B cell (primary cell): Measurements from ENCODE around the gene CCPG1. TPM values are rescaled to one million over a fixed set of nuclear protein-coding genes. Genes with fewer than 3 reads are reported as not detected.

ENCODE experiments used
- ATAC-seq: fragments of 200-7000 bp; cut with Tn5 transposase; one replicate; pipeline ENCODE4 v1.10.0; 2021; ENCODE audit warnings: low read depth, mild to moderate bottlenecking, moderate number of reproducible peaks, moderate library complexity
- CTCF ChIA-PET: fragments of 350-600 bp; sonication (Branson Sonifier 250); formaldehyde crosslinking; loops from one replicate; lab custom pipeline; 2021; ENCODE audit warnings: antibody characterized with exemption, inconsistent platforms; lab: Charles Lee
- POLR2A ChIA-PET: fragments of 350-600 bp; sonication (Branson Sonifier 250); formaldehyde crosslinking; loops from one replicate; lab custom pipeline; 2021; ENCODE audit warnings: antibody characterized with exemption; lab: Charles Lee
- DNase-seq: peaks from one replicate; pipeline ENCODE4 v3.0.0; 2013
- H2AFZ ChIP-seq: 2 replicates; pipeline ENCODE4 v1.6.1; 2012; ENCODE audit warnings: mild to moderate bottlenecking, low read depth, low read length; ENCODE audit not compliant: insufficient read depth, poor library complexity, severe bottlenecking
- H3K27ac ChIP-seq, 2 donors: 1 replicate in 1 of 2; 2 replicates in 1 of 2; pipeline ENCODE4 v1.5.1; 2012 to 2013; ENCODE audit warnings: low read length in 2 of 2, mild to moderate bottlenecking in 2 of 2, moderate library complexity in 1 of 2
- H3K27me3 ChIP-seq, 4 experiments: fragments of 200-600 bp in 1 of 4; sonication (generic) in 1 of 4; replicated peaks in 1 of 4; 1 replicate in 2 of 4; 2 replicates in 2 of 4; pipeline versions ENCODE4 v1.6.1 to v1.7.0; 2013 to 2016; ENCODE audit warnings: low read length in 3 of 4, mild to moderate bottlenecking in 2 of 4, mixed read lengths in 1 of 4, moderate library complexity in 1 of 4; ENCODE audit not compliant: insufficient read depth in 4 of 4, control insufficient read depth in 3 of 4; ENCODE audit errors: control extremely low read depth in 1 of 4
- H3K36me3 ChIP-seq, 2 experiments: replicated peaks in 1 of 2; 1 replicate in 1 of 2; 2 replicates in 1 of 2; pipeline versions ENCODE4 v1.6.1 to v1.7.1; 2013; ENCODE audit warnings: low read length in 1 of 2; ENCODE audit not compliant: insufficient read depth in 2 of 2, control insufficient read depth in 1 of 2; ENCODE audit errors: control extremely low read depth in 1 of 2, extremely low read depth in 1 of 2
- H3K4me1 ChIP-seq, 2 donors: fragments of 200-600 bp in 1 of 2; sonication (generic) in 1 of 2; 1 replicate in 1 of 2; 2 replicates in 1 of 2; pipeline versions ENCODE4 v1.5.1 to v1.6.1; 2013 to 2017; ENCODE audit warnings: low read length in 2 of 2; ENCODE audit not compliant: control insufficient read depth in 2 of 2, insufficient read depth in 2 of 2
- H3K4me2 ChIP-seq: replicated peaks from 2 replicates; pipeline ENCODE3; 2012; ENCODE audit warnings: mild to moderate bottlenecking, low read depth, low read length; ENCODE audit not compliant: poor library complexity, severe bottlenecking
- H3K4me3 ChIP-seq, 5 experiments: fragments of 200-600 bp in 1 of 5; sonication (generic) in 1 of 5; 1 replicate in 3 of 5; 2 replicates in 2 of 5; pipeline versions ENCODE4 v1.5.1 to v1.7.0; 2011 to 2016; ENCODE audit warnings: low read length in 4 of 5, mild to moderate bottlenecking in 4 of 5, low read depth in 2 of 5, control low read depth in 1 of 5, moderate library complexity in 1 of 5; ENCODE audit not compliant: insufficient read depth in 1 of 5; ENCODE audit errors: control extremely low read depth in 1 of 5, extremely low read depth in 1 of 5
- H3K79me2 ChIP-seq: fragments of 200-600 bp; sonication (generic); one replicate; pipeline ENCODE4 v1.6.0; 2016; ENCODE audit warnings: low read length; ENCODE audit not compliant: control insufficient read depth, insufficient read depth
- H3K9ac ChIP-seq: fragments of 200-600 bp; sonication (generic); 2 replicates; pipeline ENCODE4 v1.6.1; 2017; ENCODE audit warnings: mild to moderate bottlenecking, low read length, moderate library complexity
- H3K9me3 ChIP-seq, 3 donors: one replicate each; pipeline versions ENCODE4 v1.6.1 to v1.7.1; 2013; ENCODE audit warnings: low read length in 2 of 3; ENCODE audit not compliant: control insufficient read depth in 2 of 3, insufficient read depth in 1 of 3; ENCODE audit errors: control extremely low read depth in 1 of 3
- H4K20me1 ChIP-seq: 2 replicates; pipeline ENCODE4 v1.6.0; 2012; ENCODE audit warnings: mild to moderate bottlenecking, low read length; ENCODE audit not compliant: insufficient read depth, control insufficient read depth, poor library complexity, severe bottlenecking
- H3K27ac Mint-ChIP-seq: one replicate; pipeline ENCODE4 v1.8.0; 2021; ENCODE audit warnings: mixed read lengths
- H3K27me3 Mint-ChIP-seq: one replicate; pipeline ENCODE4 v1.8.0; 2021; ENCODE audit warnings: mixed read lengths
- H3K4me1 Mint-ChIP-seq: one replicate; pipeline ENCODE4 v1.8.0; 2021; ENCODE audit warnings: mixed read lengths
- H3K4me3 Mint-ChIP-seq: one replicate; pipeline ENCODE4 v1.8.0; 2021; ENCODE audit warnings: mixed read lengths
- H3K9me3 Mint-ChIP-seq: one replicate; pipeline ENCODE4 v1.8.0; 2022; ENCODE audit warnings: mixed read lengths; ENCODE audit not compliant: insufficient read depth
- EZH2 ChIP-seq: IDR thresholded peaks from 2 replicates; pipeline ENCODE4 v1.6.1; 2012; ENCODE audit warnings: borderline replicate concordance, low read depth, mild to moderate bottlenecking, moderate library complexity, low read length; ENCODE audit not compliant: insufficient read depth, poor library complexity, severe bottlenecking
- WGBS: methylation state at CpG from one replicate; pipeline ENCODE4 v1.1.5; 2013; ENCODE audit warnings: missing lambda C conversion rate; ENCODE audit not compliant: insufficient coverage; 5-methylcytosine and 5-hydroxymethylcytosine counted together
- intact Hi-C: fragments of 100-400 bp; cut with micrococcal nuclease; formaldehyde crosslinking; loops from one replicate; pipeline ENCODE4 v1.10.0; 2022
- polyA plus RNA-seq: library from polyadenylated mRNA; depleted of rRNA; stranded (reverse); fragments of >200 nt; gene quantifications from 2 replicates; pipeline ENCODE4 v1.2.3, GENCODE V29; 2012
- total RNA-seq, 2 donors: library from RNA; stranded (reverse); fragments of 120-200 nt in 1 of 2; gene quantifications; 1 replicate in 1 of 2; 2 replicates in 1 of 2; pipeline versions ENCODE4 v1.2.3 to v1.2.4, GENCODE V29; 2013 to 2022
- TF ChIP-seq, protein P1 (sequence below): fragments of 200-600 bp; IDR thresholded peaks from one replicate; pipeline ENCODE4 v1.8.0; 2022; ENCODE audit warnings: antibody characterized with exemption, mild to moderate bottlenecking

CCPG1 gene
- total and polyA plus RNA-seq, 2 donors (not counting 1 experiment from before 2014, with no cell fraction given) = 3.5 to 32.1 TPM

DNA sequence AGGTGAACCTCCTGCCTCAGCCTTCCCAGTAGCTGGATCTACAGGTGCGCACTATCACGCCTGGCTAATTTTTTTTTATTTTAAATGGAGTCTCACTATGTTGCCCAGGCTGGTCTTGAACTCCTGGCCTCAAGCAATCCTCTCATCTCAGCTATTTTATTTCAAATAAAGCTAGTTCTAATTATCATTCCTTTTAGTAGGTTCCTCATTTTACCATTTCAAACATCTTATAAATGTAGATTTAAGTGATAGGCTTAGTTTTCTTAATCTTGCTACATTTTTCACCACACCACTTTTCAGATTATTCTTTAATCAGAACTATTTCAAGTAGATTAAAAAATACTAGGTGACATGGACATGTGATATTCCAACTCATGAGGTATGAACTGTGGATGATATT is 58.9 kb downstream of the CCPG1 start:
- Histone ChIP-seq H3K9ac (no peak overlapping the region), H3K79me2 (no peaks in the 10 kb centered on the region), H3K27ac (no peak overlapping the region), H2AFZ (no peak overlapping the region), H3K4me3 (no peak overlapping the region), H3K27me3 (no peaks in the 10 kb centered on the region), H3K4me1 (no peaks in the 10 kb centered on the region), H4K20me1 (no peaks in the 10 kb centered on the region), H3K4me2 (no peak overlapping the region), H3K9me3 (no peaks in the 10 kb centered on the region), H3K36me3 (peaks cover 4 to 18% of the 10 kb centered on the region in 2 experiments)
- H3K27me3 Mint-ChIP-seq = no peaks in the 10 kb centered on the region
- no peak for DNase-seq
- no peaks in the 10 kb centered on the region for H3K4me1 Mint-ChIP-seq
- CTCF ChIA-PET = interaction anchor here (0.6 kb wide), 1 partner anchor 32 kb away, joined by 5 read pairs; no protein-coding TSS in a partner anchor
- TF ChIP-seq, protein P1, sequence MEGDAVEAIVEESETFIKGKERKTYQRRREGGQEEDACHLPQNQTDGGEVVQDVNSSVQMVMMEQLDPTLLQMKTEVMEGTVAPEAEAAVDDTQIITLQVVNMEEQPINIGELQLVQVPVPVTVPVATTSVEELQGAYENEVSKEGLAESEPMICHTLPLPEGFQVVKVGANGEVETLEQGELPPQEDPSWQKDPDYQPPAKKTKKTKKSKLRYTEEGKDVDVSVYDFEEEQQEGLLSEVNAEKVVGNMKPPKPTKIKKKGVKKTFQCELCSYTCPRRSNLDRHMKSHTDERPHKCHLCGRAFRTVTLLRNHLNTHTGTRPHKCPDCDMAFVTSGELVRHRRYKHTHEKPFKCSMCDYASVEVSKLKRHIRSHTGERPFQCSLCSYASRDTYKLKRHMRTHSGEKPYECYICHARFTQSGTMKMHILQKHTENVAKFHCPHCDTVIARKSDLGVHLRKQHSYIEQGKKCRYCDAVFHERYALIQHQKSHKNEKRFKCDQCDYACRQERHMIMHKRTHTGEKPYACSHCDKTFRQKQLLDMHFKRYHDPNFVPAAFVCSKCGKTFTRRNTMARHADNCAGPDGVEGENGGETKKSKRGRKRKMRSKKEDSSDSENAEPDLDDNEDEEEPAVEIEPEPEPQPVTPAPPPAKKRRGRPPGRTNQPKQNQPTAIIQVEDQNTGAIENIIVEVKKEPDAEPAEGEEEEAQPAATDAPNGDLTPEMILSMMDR = no peak
- TF ChIP-seq EZH2 = no peak
- no peak for ATAC-seq
- H3K27ac Mint-ChIP-seq = no peak overlapping the region
- no peak overlapping the region for H3K4me3 Mint-ChIP-seq
- no peaks in the 10 kb centered on the region for H3K9me3 Mint-ChIP-seq
- WGBS = 80% methylated on average over 1 of the region's 2 CpGs
- POLR2A ChIA-PET = no interaction called here
- intact Hi-C loops = no loop called here

DNA sequence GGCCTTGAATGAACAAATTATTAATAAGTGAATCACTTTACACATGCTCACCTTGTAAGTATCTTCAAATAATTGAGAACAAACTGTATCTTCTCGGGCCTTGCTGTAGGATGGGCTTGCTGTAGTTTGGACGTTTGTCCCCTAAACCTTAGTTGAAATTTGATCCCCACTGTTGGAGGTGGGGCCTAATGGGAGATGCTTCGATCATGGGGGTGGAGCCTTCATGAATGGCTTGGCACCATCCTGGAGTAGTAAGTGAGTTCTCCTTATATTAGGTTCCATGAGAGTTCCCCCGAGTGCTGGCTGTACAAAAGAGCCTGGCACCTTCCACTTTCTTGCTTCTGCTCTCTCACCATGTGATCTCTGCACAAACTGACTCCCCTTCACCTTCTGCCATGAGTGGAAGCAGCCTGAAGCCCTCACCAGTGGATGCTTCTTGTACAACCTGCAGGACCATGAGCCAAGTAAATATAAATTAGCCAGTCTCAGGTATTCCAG is 59.8 kb downstream of the CCPG1 start:
- ChIA-PET CTCF (no interaction called here), POLR2A (no interaction called here)
- DNase-seq = no peak
- no peaks in the 10 kb centered on the region for H4K20me1 ChIP-seq
- peaks cover 7 to 19% of the 10 kb centered on the region in 2 experiments for H3K36me3 ChIP-seq
- H3K4me3 ChIP-seq = no peak overlapping the region
- H3K9me3 ChIP-seq = no peaks in the 10 kb centered on the region
- H3K4me2 ChIP-seq = no peak overlapping the region
- no peak overlapping the region for H3K27ac Mint-ChIP-seq
- no peaks in the 10 kb centered on the region for H3K4me1 ChIP-seq
- no peaks in the 10 kb centered on the region for H3K79me2 ChIP-seq
- no peak overlapping the region for H2AFZ ChIP-seq
- 92% methylated on average over 3 of the region's 4 CpGs for WGBS
- no peaks in the 10 kb centered on the region for H3K27me3 ChIP-seq
- no peaks in the 10 kb centered on the region for H3K4me1 Mint-ChIP-seq
- TF ChIP-seq, protein P1 = no peak
- TF ChIP-seq EZH2 = no peak
- H3K27me3 Mint-ChIP-seq = no peaks in the 10 kb centered on the region
- H3K4me3 Mint-ChIP-seq = no peak overlapping the region
- no peak overlapping the region for H3K9ac ChIP-seq
- H3K9me3 Mint-ChIP-seq = no peaks in the 10 kb centered on the region
- no peak overlapping the region for H3K27ac ChIP-seq
- no peak for ATAC-seq
- intact Hi-C loops = no loop called here
